Panc1 (cell line): ENCODE results near the gene PAPPA.

ENCODE experiments used
- TF ChIP-seq, protein P1 (sequence below): fragments of 450-650 bp; IDR thresholded peaks from 2 replicates; pipeline ENCODE4 v1.5.1; 2017; ENCODE audit warnings: mild to moderate bottlenecking
- TF ChIP-seq, protein P2 (sequence below), 2 experiments: IDR thresholded peaks; 2 replicates each; pipeline ENCODE4 v1.6.1; 2011 to 2012; ENCODE audit warnings: low read depth in 2 of 2, control low read depth in 1 of 2, low read length in 1 of 2, mild to moderate bottlenecking in 1 of 2, moderate library complexity in 1 of 2; ENCODE audit not compliant: insufficient read depth in 1 of 2

DNA sequence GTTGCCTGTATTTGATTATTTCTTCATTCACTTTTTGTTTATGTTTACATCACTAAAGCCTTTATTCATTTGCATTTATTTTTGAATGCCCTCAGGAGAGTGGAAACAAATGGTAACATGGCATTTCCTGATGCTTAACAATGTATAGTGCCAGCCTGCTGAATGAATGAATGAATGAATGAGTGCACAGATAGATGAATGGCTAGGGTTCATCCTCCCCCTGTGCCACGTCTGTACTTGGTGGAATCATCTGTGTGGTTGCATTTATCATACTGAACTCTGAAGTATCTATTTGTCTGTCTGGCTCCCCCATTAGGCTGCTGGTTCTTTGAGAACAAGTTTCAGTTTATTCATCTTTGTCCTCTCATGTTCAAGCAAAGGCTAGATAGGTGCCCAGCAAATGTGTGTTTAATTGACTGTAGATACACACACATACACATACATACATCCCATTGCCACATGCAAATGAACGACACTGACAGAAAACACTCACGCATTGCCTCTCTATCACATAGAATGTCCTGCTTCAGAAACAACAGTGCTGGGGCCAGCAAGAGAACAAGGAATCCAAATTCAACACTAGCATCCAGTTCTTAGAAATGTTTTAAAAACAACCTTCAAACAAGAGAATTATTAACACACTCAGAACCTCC lies 150.4 kb downstream of the PAPPA start:
- TF ChIP-seq, protein P1, sequence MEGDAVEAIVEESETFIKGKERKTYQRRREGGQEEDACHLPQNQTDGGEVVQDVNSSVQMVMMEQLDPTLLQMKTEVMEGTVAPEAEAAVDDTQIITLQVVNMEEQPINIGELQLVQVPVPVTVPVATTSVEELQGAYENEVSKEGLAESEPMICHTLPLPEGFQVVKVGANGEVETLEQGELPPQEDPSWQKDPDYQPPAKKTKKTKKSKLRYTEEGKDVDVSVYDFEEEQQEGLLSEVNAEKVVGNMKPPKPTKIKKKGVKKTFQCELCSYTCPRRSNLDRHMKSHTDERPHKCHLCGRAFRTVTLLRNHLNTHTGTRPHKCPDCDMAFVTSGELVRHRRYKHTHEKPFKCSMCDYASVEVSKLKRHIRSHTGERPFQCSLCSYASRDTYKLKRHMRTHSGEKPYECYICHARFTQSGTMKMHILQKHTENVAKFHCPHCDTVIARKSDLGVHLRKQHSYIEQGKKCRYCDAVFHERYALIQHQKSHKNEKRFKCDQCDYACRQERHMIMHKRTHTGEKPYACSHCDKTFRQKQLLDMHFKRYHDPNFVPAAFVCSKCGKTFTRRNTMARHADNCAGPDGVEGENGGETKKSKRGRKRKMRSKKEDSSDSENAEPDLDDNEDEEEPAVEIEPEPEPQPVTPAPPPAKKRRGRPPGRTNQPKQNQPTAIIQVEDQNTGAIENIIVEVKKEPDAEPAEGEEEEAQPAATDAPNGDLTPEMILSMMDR: no peak
- TF ChIP-seq, protein P2, sequence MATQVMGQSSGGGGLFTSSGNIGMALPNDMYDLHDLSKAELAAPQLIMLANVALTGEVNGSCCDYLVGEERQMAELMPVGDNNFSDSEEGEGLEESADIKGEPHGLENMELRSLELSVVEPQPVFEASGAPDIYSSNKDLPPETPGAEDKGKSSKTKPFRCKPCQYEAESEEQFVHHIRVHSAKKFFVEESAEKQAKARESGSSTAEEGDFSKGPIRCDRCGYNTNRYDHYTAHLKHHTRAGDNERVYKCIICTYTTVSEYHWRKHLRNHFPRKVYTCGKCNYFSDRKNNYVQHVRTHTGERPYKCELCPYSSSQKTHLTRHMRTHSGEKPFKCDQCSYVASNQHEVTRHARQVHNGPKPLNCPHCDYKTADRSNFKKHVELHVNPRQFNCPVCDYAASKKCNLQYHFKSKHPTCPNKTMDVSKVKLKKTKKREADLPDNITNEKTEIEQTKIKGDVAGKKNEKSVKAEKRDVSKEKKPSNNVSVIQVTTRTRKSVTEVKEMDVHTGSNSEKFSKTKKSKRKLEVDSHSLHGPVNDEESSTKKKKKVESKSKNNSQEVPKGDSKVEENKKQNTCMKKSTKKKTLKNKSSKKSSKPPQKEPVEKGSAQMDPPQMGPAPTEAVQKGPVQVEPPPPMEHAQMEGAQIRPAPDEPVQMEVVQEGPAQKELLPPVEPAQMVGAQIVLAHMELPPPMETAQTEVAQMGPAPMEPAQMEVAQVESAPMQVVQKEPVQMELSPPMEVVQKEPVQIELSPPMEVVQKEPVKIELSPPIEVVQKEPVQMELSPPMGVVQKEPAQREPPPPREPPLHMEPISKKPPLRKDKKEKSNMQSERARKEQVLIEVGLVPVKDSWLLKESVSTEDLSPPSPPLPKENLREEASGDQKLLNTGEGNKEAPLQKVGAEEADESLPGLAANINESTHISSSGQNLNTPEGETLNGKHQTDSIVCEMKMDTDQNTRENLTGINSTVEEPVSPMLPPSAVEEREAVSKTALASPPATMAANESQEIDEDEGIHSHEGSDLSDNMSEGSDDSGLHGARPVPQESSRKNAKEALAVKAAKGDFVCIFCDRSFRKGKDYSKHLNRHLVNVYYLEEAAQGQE (IDR thresholded peaks at IDR 0.05; ENCODE audit: insufficient read depth in 1 of 2, low read depth in 2 of 2, low read length in 1 of 2): no peak
